Smooth muscle cell (in vitro differentiated cells): ENCODE data around the gene ADD1. TPM values are rescaled to one million over a fixed set of nuclear protein-coding genes. Genes with fewer than 3 reads are reported as not detected.

ENCODE experiments used
- DNase-seq: peaks from one replicate; lab custom pipeline; 2025; ENCODE audit not compliant: unreplicated experiment; lab: John Stamatoyannopoulos, UW
- H2AFZ ChIP-seq: fragments of 200-600 bp; sonication (generic); 2 replicates; pipeline ENCODE4 v1.6.0; 2016; ENCODE audit warnings: antibody characterized with exemption, low read depth, mild to moderate bottlenecking
- H3F3A ChIP-seq: fragments of 200-600 bp; sonication (generic); 2 replicates; pipeline ENCODE4 v1.6.0; 2017; ENCODE audit warnings: antibody characterized with exemption, low read depth
- H3K27ac ChIP-seq: fragments of 200-600 bp; sonication (generic); 2 replicates; pipeline ENCODE4 v1.5.1; 2016; ENCODE audit warnings: low read depth, mild to moderate bottlenecking
- H3K27me3 ChIP-seq: fragments of 200-600 bp; sonication (generic); 2 replicates; pipeline ENCODE4 v1.6.1; 2016; ENCODE audit warnings: low read depth, mild to moderate bottlenecking
- H3K36me3 ChIP-seq: fragments of 200-600 bp; sonication (generic); 2 replicates; pipeline ENCODE4 v1.5.1; 2016; ENCODE audit warnings: low read depth
- H3K4me1 ChIP-seq: fragments of 200-600 bp; sonication (generic); 2 replicates; pipeline ENCODE4 v1.5.1; 2016; ENCODE audit warnings: low read depth
- H3K4me2 ChIP-seq: fragments of 200-600 bp; sonication (generic); 2 replicates; pipeline ENCODE4 v1.6.0; 2016; ENCODE audit warnings: mild to moderate bottlenecking
- H3K4me3 ChIP-seq: fragments of 200-600 bp; sonication (generic); 2 replicates; pipeline ENCODE4 v1.5.1; 2016; ENCODE audit warnings: mild to moderate bottlenecking
- H3K79me2 ChIP-seq: fragments of 200-600 bp; sonication (generic); 2 replicates; pipeline ENCODE4 v1.6.0; 2016; ENCODE audit warnings: low read depth, mild to moderate bottlenecking
- H3K9ac ChIP-seq: fragments of 200-600 bp; sonication (generic); 2 replicates; pipeline ENCODE4 v1.6.0; 2016; ENCODE audit warnings: low read depth
- H3K9me3 ChIP-seq: fragments of 200-600 bp; sonication (generic); replicated peaks from 2 replicates; pipeline ENCODE4 v1.5.1; 2016; ENCODE audit warnings: low read depth
- H4K20me1 ChIP-seq: fragments of 200-600 bp; sonication (generic); 2 replicates; pipeline ENCODE4 v1.6.0; 2016; ENCODE audit warnings: low read depth
- CTCF ChIP-seq: fragments of 200-600 bp; sonication (generic); IDR thresholded peaks from 2 replicates; pipeline ENCODE4 v1.5.1; 2017; ENCODE audit warnings: borderline replicate concordance, mild to moderate bottlenecking, antibody characterized with exemption; ENCODE audit not compliant: insufficient read depth, poor library complexity, severe bottlenecking
- WGBS: methylation state at CpG from one replicate; pipeline ENCODE4 v1.1.7; 2016; ENCODE audit warnings: low lambda C conversion rate; 5-methylcytosine and 5-hydroxymethylcytosine counted together
- polyA plus RNA-seq: library from polyadenylated mRNA; unstranded; fragments of >200 nt; fragmentation: Nextera tagmentation; extraction: Ambion mirVana; gene quantifications from 2 replicates; pipeline ENCODE4 v1.2.1, GENCODE V29; 2016
- total RNA-seq: library from RNA; depleted of rRNA; stranded (reverse); fragments of >200 nt; gene quantifications from 2 replicates; pipeline ENCODE4 v1.2.3, GENCODE V29; 2014

ADD1 gene
- total and polyA plus RNA-seq, 2 experiments from 2014 or later = 109 to 175 TPM

- WGBS = 26% methylated on average over 25 of the region's 29 CpGs
- Histone ChIP-seq H3K4me3 (peak overlapping the region; percentile 16), H3K9ac (no peak overlapping the region), H3K9me3 (no peaks in the 10 kb centered on the region), H3K79me2 (peaks cover 77% of the 10 kb centered on the region), H2AFZ (no peak overlapping the region), H3K4me2 (peak overlapping the region; percentile 70), H3K27me3 (no peaks in the 10 kb centered on the region), H3K36me3 (no peaks in the 10 kb centered on the region), H3K4me1 (peaks cover 20% of the 10 kb centered on the region), H3K27ac (peak overlapping the region; percentile 75), H4K20me1 (peaks cover 68% of the 10 kb centered on the region), H3F3A (no peaks in the 10 kb centered on the region)
- TF ChIP-seq CTCF = no peak
- peak; percentile 63 for DNase-seq
These were observed 42.7 kb upstream of the ADD1 start for GRCh38 chr4:2800691-2801596.

GRCh38 chr4:2802618-2803531 lies 40.8 kb upstream of the ADD1 start:
- Histone ChIP-seq H3K9me3 (no peaks in the 10 kb centered on the region), H3K79me2 (peaks cover 75% of the 10 kb centered on the region), H3K27ac (no peak overlapping the region), H4K20me1 (peaks cover 83% of the 10 kb centered on the region), H3K9ac (no peak overlapping the region), H3F3A (no peaks in the 10 kb centered on the region), H3K4me3 (no peak overlapping the region), H2AFZ (no peak overlapping the region), H3K36me3 (no peaks in the 10 kb centered on the region), H3K27me3 (no peaks in the 10 kb centered on the region), H3K4me1 (peaks cover 20% of the 10 kb centered on the region), H3K4me2 (no peak overlapping the region)
- TF ChIP-seq CTCF = no peak
- no peak for DNase-seq
- 94% methylated on average over 27 of the region's 27 CpGs for WGBS

- peaks cover 71% of the 10 kb centered on the region for H3K79me2 ChIP-seq
- no peak overlapping the region for H3K4me2 ChIP-seq
- H3K9me3 ChIP-seq = no peaks in the 10 kb centered on the region
- H3K27ac ChIP-seq = no peak overlapping the region
- H3K4me3 ChIP-seq = no peak overlapping the region
- DNase-seq = no peak
- no peaks in the 10 kb centered on the region for H3K36me3 ChIP-seq
- H3K9ac ChIP-seq = no peak overlapping the region
- 88% methylated on average over 20 of the region's 20 CpGs for WGBS
- peaks cover 20% of the 10 kb centered on the region for H3K4me1 ChIP-seq
- H2AFZ ChIP-seq = no peak overlapping the region
- H3F3A ChIP-seq = no peaks in the 10 kb centered on the region
- peaks cover 90% of the 10 kb centered on the region for H4K20me1 ChIP-seq
- no peak for TF ChIP-seq CTCF
- no peaks in the 10 kb centered on the region for H3K27me3 ChIP-seq
These were observed 39.8 kb upstream of the ADD1 start for GRCh38 chr4:2803624-2804448.
